GM21529 (cell line): ENCODE results near the gene ZNF71.
"Not testable (repeated sequence)": the region's sequence is repeated elsewhere in the genome, so short reads cannot be mapped to it uniquely, and the experiment has no call there.

Experiments used
- ATAC-seq: cut with Tn5 transposase; IDR thresholded peaks from one replicate; pipeline ENCODE4 v1.9.1; 2021; ENCODE audit not compliant: unreplicated experiment

The ZNF71 gene

GRCh38 chr19:56619121-56619520 lies 24.0 kb downstream of the ZNF71 start:
- no peak for ATAC-seq

- ATAC-seq, result no peak
These were observed 27.3 kb downstream of the ZNF71 start for GRCh38 chr19:56622374-56622773.

- no peak for ATAC-seq
These were observed 27.9 kb downstream of the ZNF71 start for GRCh38 chr19:56623006-56623405.

- ATAC-seq, result no peak
These were observed 30.6 kb downstream of the ZNF71 start for GRCh38 chr19:56625708-56626107.

GRCh38 chr19:56633021-56633420 lies 37.9 kb downstream of the ZNF71 start:
- no peak for ATAC-seq

GRCh38 chr19:56637976-56638555 lies 43.0 kb downstream of the ZNF71 start:
- no peak for ATAC-seq

- no peak for ATAC-seq
These were observed 44.1 kb downstream of the ZNF71 start for GRCh38 chr19:56639217-56639616.

GRCh38 chr19:56642711-56643459 lies 47.8 kb downstream of the ZNF71 start, which contains the start of gene SMIM17:
TSS of gene SMIM17 (plus strand) at chr19:56643159. CDS start at chr19:56645668, 2,509 bp downstream.
- no peak for ATAC-seq

- no peak for ATAC-seq
These were observed 48.4 kb downstream of the ZNF71 start for GRCh38 chr19:56643460-56643955.

- no peak for ATAC-seq
These were observed 59.0 kb downstream of the ZNF71 start for GRCh38 chr19:56654151-56654550.

GRCh38 chr19:56660381-56661107 lies 65.4 kb downstream of the ZNF71 start:
- no peak for ATAC-seq

GRCh38 chr19:56661248-56661647 lies 66.1 kb downstream of the ZNF71 start:
- ATAC-seq, result no peak

GRCh38 chr19:56663931-56664500 lies 68.9 kb downstream of the ZNF71 start:
- ATAC-seq, result no peak

GRCh38 chr19:56664511-56664910 lies 69.4 kb downstream of the ZNF71 start:
- no peak for ATAC-seq

GRCh38 chr19:56667311-56667870 lies 72.3 kb downstream of the ZNF71 start:
- no peak for ATAC-seq

GRCh38 chr19:56668676-56669075 lies 73.6 kb downstream of the ZNF71 start:
- ATAC-seq, result no peak

GRCh38 chr19:56670401-56670960 lies 75.4 kb downstream of the ZNF71 start:
- no peak for ATAC-seq

- ATAC-seq, result no peak
These were observed 76.0 kb downstream of the ZNF71 start for GRCh38 chr19:56670961-56671612.

GRCh38 chr19:56671613-56671994 lies 76.5 kb downstream of the ZNF71 start, which contains the start of gene ZNF835:
TSS of gene ZNF835 (minus strand) at chr19:56671757. CDS start at chr19:56665198, 6,559 bp downstream.
- ATAC-seq, result no peak

- ATAC-seq, result not testable (repeated sequence)
These were observed 77.5 kb downstream of the ZNF71 start for GRCh38 chr19:56672610-56673009.
